Measurements from ENCODE around the gene LDLRAD4. TPM values are rescaled to one million over a fixed set of nuclear protein-coding genes. Genes with fewer than 3 reads are reported as not detected.
"Not testable (repeated sequence)": the region's sequence is repeated elsewhere in the genome, so short reads cannot be mapped to it uniquely, and the experiment has no call there.

Gene LDLRAD4
- total RNA-seq, 4 donors from 2014 or later, result 20.4 to 40.4 (median 35.3) TPM

DNA sequence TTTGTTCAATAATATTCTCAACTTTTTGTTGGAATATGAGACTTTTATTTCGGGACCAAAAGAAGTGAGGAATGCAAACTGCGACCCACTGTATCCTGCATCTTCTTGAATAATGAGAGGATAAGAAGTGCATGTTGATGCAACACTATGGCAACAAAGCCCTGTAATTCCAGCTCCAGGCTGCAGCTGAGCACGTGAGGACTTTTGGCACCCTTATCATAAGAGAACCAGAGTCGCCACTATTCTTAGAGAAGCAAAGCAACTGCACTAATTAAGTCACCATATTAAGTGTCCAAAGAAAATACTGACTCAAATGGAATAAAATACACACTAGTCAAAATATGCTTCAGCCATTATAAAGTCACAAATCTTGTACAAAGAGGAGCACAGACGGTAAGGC, 441.9 kb downstream of the LDLRAD4 start:
- Histone ChIP-seq H3K9me3 (no peaks in the 10 kb centered on the region), H3K27ac (replicated peaks in 1 of 4) (peak overlapping the region in 3 of 4 donors; percentile 1 to 44 (median 23)), H3K27me3 (no peaks in the 10 kb centered on the region), H3K4me1 (peaks cover 29 to 37% (median 30%) of the 10 kb centered on the region in 4 donors), H3K36me3 (peaks cover 5 to 11% (median 8%) of the 10 kb centered on the region in 4 donors), H3K4me3 (no peak overlapping the region)
- TF ChIP-seq, protein P1, sequence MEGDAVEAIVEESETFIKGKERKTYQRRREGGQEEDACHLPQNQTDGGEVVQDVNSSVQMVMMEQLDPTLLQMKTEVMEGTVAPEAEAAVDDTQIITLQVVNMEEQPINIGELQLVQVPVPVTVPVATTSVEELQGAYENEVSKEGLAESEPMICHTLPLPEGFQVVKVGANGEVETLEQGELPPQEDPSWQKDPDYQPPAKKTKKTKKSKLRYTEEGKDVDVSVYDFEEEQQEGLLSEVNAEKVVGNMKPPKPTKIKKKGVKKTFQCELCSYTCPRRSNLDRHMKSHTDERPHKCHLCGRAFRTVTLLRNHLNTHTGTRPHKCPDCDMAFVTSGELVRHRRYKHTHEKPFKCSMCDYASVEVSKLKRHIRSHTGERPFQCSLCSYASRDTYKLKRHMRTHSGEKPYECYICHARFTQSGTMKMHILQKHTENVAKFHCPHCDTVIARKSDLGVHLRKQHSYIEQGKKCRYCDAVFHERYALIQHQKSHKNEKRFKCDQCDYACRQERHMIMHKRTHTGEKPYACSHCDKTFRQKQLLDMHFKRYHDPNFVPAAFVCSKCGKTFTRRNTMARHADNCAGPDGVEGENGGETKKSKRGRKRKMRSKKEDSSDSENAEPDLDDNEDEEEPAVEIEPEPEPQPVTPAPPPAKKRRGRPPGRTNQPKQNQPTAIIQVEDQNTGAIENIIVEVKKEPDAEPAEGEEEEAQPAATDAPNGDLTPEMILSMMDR (IDR thresholded peaks at IDR 0.05), result no peak
- no peak for TF ChIP-seq POLR2A (IDR thresholded peaks at IDR 0.05; ENCODE audit: low read depth)
- TF ChIP-seq POLR2AphosphoS5 (IDR thresholded peaks at IDR 0.05), result peak in 1 of 2 donors; percentile 30
- TF ChIP-seq EP300 (IDR thresholded peaks at IDR 0.05), result no peak
- DNase-seq (ENCODE audit: extremely low spot score), result no peak
- intact Hi-C loops (cut with DNase I), result no loop called here
- 21% methylated on average over 5 of the region's 5 CpGs for WGBS

DNA sequence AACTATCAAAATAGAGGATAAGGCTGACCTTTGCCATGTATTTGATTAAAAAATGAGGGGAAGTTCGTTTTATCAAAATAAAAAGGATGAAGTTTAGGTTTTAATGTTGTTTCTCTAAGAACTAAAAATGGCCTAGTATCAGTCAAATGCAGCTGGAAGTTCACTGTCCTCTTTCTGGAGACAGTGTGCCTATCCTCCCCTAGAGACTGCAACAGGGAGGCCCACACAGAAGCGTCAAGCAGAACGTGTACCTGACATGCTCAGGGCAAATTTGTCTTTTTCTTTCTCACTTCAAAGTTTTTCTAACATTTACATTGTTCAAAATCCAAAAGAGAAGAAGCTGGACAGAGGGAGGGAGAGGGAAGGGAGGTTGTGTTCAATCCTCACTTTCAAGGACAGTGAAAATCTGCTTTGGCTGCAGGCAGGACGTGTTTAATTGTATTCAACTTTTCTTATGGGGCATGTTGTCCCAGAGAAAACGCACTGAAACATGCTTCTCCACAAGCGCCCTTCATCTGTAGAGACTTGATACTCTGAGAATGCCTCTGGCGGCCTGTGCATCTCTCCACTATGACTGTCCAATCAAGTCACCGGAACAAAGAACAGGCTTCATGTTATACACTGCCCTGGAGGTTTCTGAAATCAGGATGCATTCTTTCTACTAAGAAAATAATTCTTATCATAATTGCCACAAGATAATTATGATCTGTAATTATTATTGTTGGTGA, 442.7 kb downstream of the LDLRAD4 start:
- DNase-seq (ENCODE audit: extremely low spot score), result no peak
- H3K27me3 ChIP-seq, result no peaks in the 10 kb centered on the region
- H3K4me3 ChIP-seq, result no peak overlapping the region
- peaks cover 5 to 16% (median 12%) of the 10 kb centered on the region in 4 donors for H3K36me3 ChIP-seq
- TF ChIP-seq EP300 (IDR thresholded peaks at IDR 0.05) (no peak), POLR2AphosphoS5 (IDR thresholded peaks at IDR 0.05) (no peak), POLR2A (IDR thresholded peaks at IDR 0.05; ENCODE audit: low read depth) (no peak)
- TF ChIP-seq, protein P1 (IDR thresholded peaks at IDR 0.05), result no peak
- peak overlapping the region; percentile 1 to 44 (median 20) for H3K27ac ChIP-seq (replicated peaks in 1 of 4)
- peaks cover 29 to 37% (median 30%) of the 10 kb centered on the region in 4 donors for H3K4me1 ChIP-seq
- intact Hi-C loops (cut with DNase I), result no loop called here
- WGBS, result 59% methylated on average over 8 of the region's 8 CpGs
- H3K9me3 ChIP-seq, result no peaks in the 10 kb centered on the region

DNA sequence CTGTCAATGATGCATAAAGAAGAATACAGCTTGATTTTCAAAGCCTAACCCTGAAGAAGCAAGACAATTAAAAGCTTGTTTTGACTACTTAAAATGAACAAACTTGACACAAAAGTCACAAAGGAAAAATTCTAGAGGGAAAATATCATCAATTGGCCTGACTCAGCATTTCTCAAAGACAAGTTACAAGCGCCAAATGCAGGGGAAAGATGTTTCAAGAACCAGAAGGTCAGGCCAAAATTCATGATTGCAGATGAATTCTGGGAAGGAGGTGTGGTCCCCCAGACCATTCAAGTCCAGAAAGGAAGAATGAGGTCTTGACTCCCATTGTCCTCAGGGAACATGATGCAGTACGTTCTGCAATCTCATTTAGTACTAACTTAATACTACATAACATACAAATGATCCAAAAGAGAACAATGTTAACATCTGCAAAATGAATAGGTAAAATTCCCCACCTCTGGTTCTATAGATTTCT, 443.3 kb downstream of the LDLRAD4 start:
- H3K4me1 ChIP-seq, result peaks cover 29 to 37% (median 30%) of the 10 kb centered on the region in 4 donors
- no peak for TF ChIP-seq POLR2A (IDR thresholded peaks at IDR 0.05; ENCODE audit: low read depth)
- no peak for TF ChIP-seq EP300 (IDR thresholded peaks at IDR 0.05)
- TF ChIP-seq, protein P1 (IDR thresholded peaks at IDR 0.05), result no peak
- TF ChIP-seq POLR2AphosphoS5 (IDR thresholded peaks at IDR 0.05), result no peak
- 72% methylated on average over 2 of the region's 2 CpGs for WGBS
- no peak overlapping the region for H3K4me3 ChIP-seq
- DNase-seq (ENCODE audit: extremely low spot score), result no peak
- peak overlapping the region in 1 of 4 donors; percentile 23 for H3K27ac ChIP-seq (replicated peaks in 1 of 4)
- intact Hi-C loops (cut with DNase I), result no loop called here
- H3K9me3 ChIP-seq, result no peaks in the 10 kb centered on the region
- H3K36me3 ChIP-seq, result peaks cover 5 to 19% (median 15%) of the 10 kb centered on the region in 4 donors
- H3K27me3 ChIP-seq, result no peaks in the 10 kb centered on the region

DNA sequence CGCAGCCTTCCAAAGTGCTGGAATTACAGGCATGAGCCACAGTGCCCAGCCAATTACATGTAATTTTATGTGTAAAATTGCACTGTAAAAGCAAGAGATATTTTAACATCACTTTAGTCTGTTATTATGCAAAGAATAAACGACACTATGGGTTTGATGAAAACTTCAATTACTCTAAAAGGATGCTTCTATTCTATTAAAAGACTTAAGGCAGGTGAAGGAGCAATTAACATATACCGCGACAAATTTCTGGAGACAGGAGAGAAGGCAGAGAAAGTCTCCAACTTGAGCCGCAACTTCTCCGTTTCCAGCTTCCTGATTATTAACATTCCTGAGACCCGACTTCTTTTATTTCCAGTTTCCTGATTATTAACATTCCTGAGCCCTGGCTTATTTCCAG, 454.1 kb downstream of the LDLRAD4 start:
- intact Hi-C loops (cut with DNase I), result no loop called here
- no peaks in the 10 kb centered on the region for H3K27me3 ChIP-seq
- WGBS, result 83% methylated on average over 7 of the region's 7 CpGs
- H3K27ac ChIP-seq (replicated peaks in 1 of 4), result no peak overlapping the region
- DNase-seq (ENCODE audit: extremely low spot score), result no peak
- no peak overlapping the region for H3K4me3 ChIP-seq
- TF ChIP-seq EP300 (IDR thresholded peaks at IDR 0.05) (no peak), POLR2AphosphoS5 (IDR thresholded peaks at IDR 0.05) (no peak), POLR2A (IDR thresholded peaks at IDR 0.05; ENCODE audit: low read depth) (no peak)
- H3K4me1 ChIP-seq, result peaks cover 3 to 9% (median 5%) of the 10 kb centered on the region in 4 donors
- H3K9me3 ChIP-seq, result no peaks in the 10 kb centered on the region
- peaks cover 0 to 20% (median 8%) of the 10 kb centered on the region in 4 donors for H3K36me3 ChIP-seq

DNA sequence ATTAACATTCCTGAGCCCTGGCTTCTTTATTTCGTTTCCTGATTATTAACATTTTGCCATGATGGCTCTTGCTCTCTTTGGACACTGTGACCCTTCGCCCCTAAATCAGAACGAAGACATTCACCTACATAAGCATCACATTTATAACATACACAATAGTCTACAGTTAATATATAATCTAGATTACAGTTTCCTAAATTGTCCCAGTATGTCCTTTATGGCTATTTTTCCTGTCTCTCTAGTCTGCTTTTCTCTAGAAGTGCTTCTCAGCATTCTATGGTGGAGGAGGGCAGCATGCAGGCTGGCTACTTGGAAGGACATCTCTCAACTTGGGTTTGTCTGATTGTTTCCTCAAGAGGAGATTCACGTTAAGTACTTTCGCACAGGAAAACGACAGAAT, 457.9 kb downstream of the LDLRAD4 start:
- no peak for DNase-seq (ENCODE audit: extremely low spot score)
- Histone ChIP-seq H3K36me3 (peaks cover 0 to under 1% (median 0%) of the 10 kb centered on the region in 4 donors), H3K4me3 (no peak overlapping the region), H3K27ac (replicated peaks in 1 of 4) (no peak overlapping the region), H3K9me3 (no peaks in the 10 kb centered on the region), H3K27me3 (no peaks in the 10 kb centered on the region), H3K4me1 (peaks cover 10 to 37% (median 31%) of the 10 kb centered on the region in 4 donors)
- TF ChIP-seq POLR2AphosphoS5 (IDR thresholded peaks at IDR 0.05) (no peak), POLR2A (IDR thresholded peaks at IDR 0.05; ENCODE audit: low read depth) (no peak), EP300 (IDR thresholded peaks at IDR 0.05) (no peak)
- TF ChIP-seq, protein P1 (IDR thresholded peaks at IDR 0.05), result no peak
- 94% methylated on average over 6 of the region's 6 CpGs for WGBS
- intact Hi-C loops (cut with DNase I), result no loop called here

DNA sequence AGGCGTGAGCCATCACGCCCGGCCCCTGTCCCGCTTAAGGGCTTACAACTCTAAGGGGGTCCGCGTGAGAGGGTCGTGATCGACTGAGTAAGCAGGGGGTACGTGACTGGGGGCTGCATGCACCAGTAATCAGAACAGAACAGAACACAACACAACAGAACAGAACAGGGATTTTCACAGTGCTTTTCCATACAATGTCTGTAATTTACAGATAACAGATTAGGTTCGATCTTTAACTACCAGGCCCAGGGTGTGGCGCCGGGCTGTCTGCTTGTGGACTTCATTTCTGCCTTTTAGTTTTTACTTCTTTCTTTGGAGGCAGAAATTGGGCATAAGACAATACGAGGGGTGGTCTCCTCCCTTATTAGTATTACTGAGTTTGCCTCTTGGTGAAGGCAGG, 458.8 kb downstream of the LDLRAD4 start:
- WGBS, result 98% methylated on average over 13 of the region's 13 CpGs
- H3K27ac ChIP-seq (replicated peaks in 1 of 4); H3K36me3 ChIP-seq; DNase-seq (ENCODE audit: extremely low spot score); H3K9me3 ChIP-seq; intact Hi-C loops (cut with DNase I); H3K4me3 ChIP-seq; H3K27me3 ChIP-seq: not testable (repeated sequence)
- peaks cover 9 to 34% (median 28%) of the 10 kb centered on the region in 4 donors for H3K4me1 ChIP-seq
